Neural progenitor cell (in vitro differentiated cells): ENCODE results near the gene SLC9A4. TPM values are rescaled to one million over a fixed set of nuclear protein-coding genes. Genes with fewer than 3 reads are reported as not detected.

Experiments
- DNase-seq: peaks from one replicate; pipeline ENCODE4 v3.0.0-alpha.2; 2016; ENCODE audit warnings: low spot score
- H2AFZ ChIP-seq: fragments of 200-600 bp; sonication (generic); replicated peaks from 2 replicates; pipeline ENCODE4 v1.6.1; 2016; ENCODE audit warnings: antibody characterized with exemption
- H3F3A ChIP-seq: fragments of 200-600 bp; sonication (generic); 2 replicates; pipeline ENCODE4 v1.6.1; 2016; ENCODE audit warnings: antibody characterized with exemption, low read depth
- H3K27ac ChIP-seq: fragments of 200-600 bp; sonication (generic); 2 replicates; pipeline ENCODE4 v1.5.1; 2016; ENCODE audit warnings: mild to moderate bottlenecking
- H3K27me3 ChIP-seq: fragments of 200-600 bp; sonication (generic); 2 replicates; pipeline ENCODE4 v1.6.1; 2016; ENCODE audit warnings: mild to moderate bottlenecking, moderate library complexity
- H3K36me3 ChIP-seq: fragments of 200-600 bp; sonication (generic); 2 replicates; pipeline ENCODE4 v1.5.1; 2016
- H3K4me1 ChIP-seq: fragments of 200-600 bp; sonication (generic); 2 replicates; pipeline ENCODE4 v1.6.1; 2016; ENCODE audit warnings: mixed run types
- H3K4me2 ChIP-seq: fragments of 200-600 bp; sonication (generic); 2 replicates; pipeline ENCODE4 v1.6.1; 2016
- H3K4me3 ChIP-seq: fragments of 200-600 bp; sonication (generic); 2 replicates; pipeline ENCODE4 v1.5.1; 2016
- H3K79me2 ChIP-seq: fragments of 200-600 bp; sonication (generic); 2 replicates; pipeline ENCODE4 v1.6.1; 2016; ENCODE audit warnings: low read depth
- H3K9ac ChIP-seq: fragments of 200-600 bp; sonication (generic); 2 replicates; pipeline ENCODE4 v1.6.1; 2016
- H3K9me3 ChIP-seq: fragments of 200-600 bp; sonication (generic); 2 replicates; pipeline ENCODE4 v1.5.1; 2016; ENCODE audit warnings: low read depth
- H4K20me1 ChIP-seq: fragments of 200-600 bp; sonication (generic); 2 replicates; pipeline ENCODE4 v1.6.1; 2016; ENCODE audit warnings: low read depth
- H3K27ac Mint-ChIP-seq: 3 replicates; pipeline ENCODE4 v1.8.0; 2021; ENCODE audit warnings: mixed read lengths
- H3K27me3 Mint-ChIP-seq: 2 replicates; pipeline ENCODE4 v1.8.0; 2022; ENCODE audit warnings: low read depth, mild to moderate bottlenecking, inconsistent platforms, moderate library complexity, mixed read lengths; ENCODE audit not compliant: insufficient read depth
- H3K36me3 Mint-ChIP-seq: 3 replicates; pipeline ENCODE4 v1.8.0; 2021; ENCODE audit warnings: mixed read lengths
- H3K4me1 Mint-ChIP-seq: 3 replicates; pipeline ENCODE4 v1.8.0; 2021; ENCODE audit warnings: mixed read lengths
- H3K4me3 Mint-ChIP-seq: 3 replicates; pipeline ENCODE4 v1.8.0; 2021; ENCODE audit warnings: mild to moderate bottlenecking, moderate library complexity, mixed read lengths
- H3K9me3 Mint-ChIP-seq: 3 replicates; pipeline ENCODE4 v1.8.0; 2020; ENCODE audit warnings: mixed read lengths
- CTCF ChIP-seq: fragments of 200-600 bp; sonication (generic); IDR thresholded peaks from 2 replicates; pipeline ENCODE4 v1.5.1; 2017; ENCODE audit warnings: antibody characterized with exemption, mild to moderate bottlenecking
- EZH2 ChIP-seq: fragments of 200-600 bp; sonication (generic); IDR thresholded peaks from 2 replicates; pipeline ENCODE4 v1.6.1; 2017; ENCODE audit warnings: antibody characterized with exemption, mild to moderate bottlenecking, moderate library complexity
- EZH2phosphoT487 ChIP-seq: fragments of 200-600 bp; sonication (generic); IDR thresholded peaks from 2 replicates; pipeline ENCODE4 v1.6.1; 2017; ENCODE audit warnings: antibody characterized with exemption
- total RNA-seq: library from RNA; depleted of rRNA; stranded (reverse); fragments of >200 nt; gene quantifications from 2 replicates; pipeline ENCODE4 v1.2.3, GENCODE V29; 2015; ENCODE audit warnings: low replicate concordance

The SLC9A4 gene
- total RNA-seq, 1 donor from 2014 or later: not detected

- Histone ChIP-seq H3K4me2 (no peak overlapping the region), H3K36me3 (no peaks in the 10 kb centered on the region), H4K20me1 (no peaks in the 10 kb centered on the region), H3K4me3 (no peak overlapping the region), H3K27me3 (no peaks in the 10 kb centered on the region), H3K27ac (no peak overlapping the region), H3K9ac (no peak overlapping the region), H3F3A (no peaks in the 10 kb centered on the region), H2AFZ (no peak overlapping the region), H3K4me1 (no peaks in the 10 kb centered on the region), H3K79me2 (no peaks in the 10 kb centered on the region), H3K9me3 (no peaks in the 10 kb centered on the region)
- no peak overlapping the region for H3K27ac Mint-ChIP-seq
- H3K36me3 Mint-ChIP-seq: no peaks in the 10 kb centered on the region
- H3K4me1 Mint-ChIP-seq: no peaks in the 10 kb centered on the region
- DNase-seq: no peak
- no peaks in the 10 kb centered on the region for H3K27me3 Mint-ChIP-seq
- no peak overlapping the region for H3K4me3 Mint-ChIP-seq
- H3K9me3 Mint-ChIP-seq: no peaks in the 10 kb centered on the region
- TF ChIP-seq EZH2phosphoT487: no peak
- no peak for TF ChIP-seq CTCF
- no peak for TF ChIP-seq EZH2
These were observed 40.6 kb upstream of the SLC9A4 start for GRCh38 chr2:102432386-102432785.

DNA sequence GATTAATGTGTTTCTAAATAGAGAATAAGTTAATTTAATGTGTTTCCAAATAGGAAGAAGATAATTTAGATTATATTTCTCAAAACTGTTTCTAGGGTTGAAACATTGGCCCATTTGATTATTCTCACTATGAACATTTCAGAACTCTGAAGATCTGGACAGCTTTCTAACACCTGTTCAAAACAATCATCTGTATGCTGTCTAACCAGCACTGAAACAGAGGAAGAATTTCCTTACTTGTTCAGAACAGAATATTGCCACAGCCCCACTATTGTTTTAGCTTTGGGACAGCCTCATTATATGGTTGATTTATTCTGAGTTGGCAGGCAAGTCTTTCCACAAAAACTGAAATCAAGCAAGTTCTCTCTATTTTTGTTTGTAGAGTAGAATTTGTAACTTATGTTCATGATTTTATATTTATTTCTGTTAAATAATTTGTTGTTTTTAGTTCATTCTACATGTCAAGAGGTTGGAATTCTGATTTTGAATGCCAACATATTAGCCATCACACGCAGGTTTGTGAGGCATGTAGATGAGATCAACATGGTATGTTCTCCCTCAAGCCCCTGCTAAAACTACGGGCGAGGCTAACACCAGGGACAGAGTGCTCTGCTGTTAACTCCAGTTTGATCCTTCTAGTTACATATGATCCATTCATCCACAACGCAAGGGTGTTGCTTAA is 38.9 kb upstream of the SLC9A4 start:
- Histone ChIP-seq H4K20me1 (no peaks in the 10 kb centered on the region), H3K9me3 (no peaks in the 10 kb centered on the region), H3K79me2 (no peaks in the 10 kb centered on the region), H3K9ac (no peak overlapping the region), H3K27ac (no peak overlapping the region), H3K27me3 (no peaks in the 10 kb centered on the region), H2AFZ (no peak overlapping the region), H3F3A (no peaks in the 10 kb centered on the region), H3K4me2 (no peak overlapping the region), H3K36me3 (no peaks in the 10 kb centered on the region), H3K4me3 (no peak overlapping the region), H3K4me1 (no peaks in the 10 kb centered on the region)
- no peak for DNase-seq
- H3K36me3 Mint-ChIP-seq: no peaks in the 10 kb centered on the region
- TF ChIP-seq EZH2: no peak
- H3K27me3 Mint-ChIP-seq: no peaks in the 10 kb centered on the region
- no peaks in the 10 kb centered on the region for H3K9me3 Mint-ChIP-seq
- no peaks in the 10 kb centered on the region for H3K4me1 Mint-ChIP-seq
- no peak overlapping the region for H3K4me3 Mint-ChIP-seq
- H3K27ac Mint-ChIP-seq: no peak overlapping the region

DNA sequence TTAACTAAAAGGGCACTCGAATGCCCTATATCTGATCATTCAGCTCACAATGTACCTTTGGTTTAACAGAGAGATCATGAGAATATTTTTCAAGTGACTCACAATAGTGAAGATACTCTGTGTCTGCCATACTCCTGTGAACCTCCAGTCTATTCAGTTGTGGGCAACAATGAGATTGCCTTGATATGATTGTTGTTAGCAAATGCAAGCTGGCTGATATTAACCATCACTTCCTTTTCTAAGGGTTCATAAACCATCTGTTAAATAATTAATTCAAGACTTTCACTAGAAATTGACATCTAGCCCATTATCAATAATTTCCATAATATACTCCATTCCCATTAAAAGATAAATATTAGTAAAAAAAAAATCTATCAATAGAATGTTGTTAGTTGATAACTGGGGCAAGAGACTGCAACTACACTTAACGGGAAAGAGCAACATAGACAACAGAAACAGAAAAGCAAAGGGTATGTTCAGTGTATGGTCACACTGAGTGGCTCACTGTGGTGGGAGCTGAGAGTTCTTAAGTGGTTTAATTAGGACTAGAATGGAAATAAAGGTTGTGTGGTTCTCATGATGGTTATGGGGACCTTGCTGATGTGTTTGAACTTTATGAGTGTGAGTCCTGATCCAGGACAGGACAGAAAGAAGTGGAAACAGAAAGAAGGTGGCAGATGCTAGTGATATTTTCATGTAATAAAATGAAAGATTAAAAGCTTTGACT is 38.2 kb upstream of the SLC9A4 start:
- Histone ChIP-seq H3K27ac (no peak overlapping the region), H2AFZ (no peak overlapping the region), H3K79me2 (no peaks in the 10 kb centered on the region), H3K4me1 (no peaks in the 10 kb centered on the region), H3K27me3 (no peaks in the 10 kb centered on the region), H3K36me3 (no peaks in the 10 kb centered on the region), H4K20me1 (no peaks in the 10 kb centered on the region), H3F3A (no peaks in the 10 kb centered on the region), H3K9me3 (no peaks in the 10 kb centered on the region), H3K4me3 (no peak overlapping the region), H3K4me2 (no peak overlapping the region), H3K9ac (no peak overlapping the region)
- H3K4me3 Mint-ChIP-seq: no peak overlapping the region
- no peaks in the 10 kb centered on the region for H3K36me3 Mint-ChIP-seq
- H3K9me3 Mint-ChIP-seq: no peaks in the 10 kb centered on the region
- no peak overlapping the region for H3K27ac Mint-ChIP-seq
- no peaks in the 10 kb centered on the region for H3K4me1 Mint-ChIP-seq
- no peak for TF ChIP-seq CTCF
- TF ChIP-seq EZH2: no peak
- TF ChIP-seq EZH2phosphoT487: no peak
- H3K27me3 Mint-ChIP-seq: no peaks in the 10 kb centered on the region
- no peak for DNase-seq

DNA sequence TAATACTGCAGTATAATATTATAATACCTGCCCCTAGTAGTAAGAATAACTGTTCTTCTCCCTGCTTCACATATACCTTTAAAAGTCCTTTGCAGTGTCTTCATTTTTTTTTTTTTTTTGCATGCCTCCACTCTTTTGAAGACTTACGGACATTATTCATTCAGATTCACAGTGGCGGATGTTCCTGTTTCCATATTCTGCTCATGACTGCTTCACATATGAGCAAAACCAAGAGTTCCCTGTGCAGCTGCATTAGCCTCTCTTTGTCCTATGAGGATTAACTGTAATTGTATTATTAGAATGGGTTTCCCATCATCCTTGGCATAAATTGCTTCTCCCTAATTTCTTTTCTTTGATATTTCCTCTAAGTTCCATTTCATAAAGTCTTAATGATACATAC is 37.3 kb upstream of the SLC9A4 start:
- no peak overlapping the region for H3K27ac Mint-ChIP-seq
- H4K20me1 ChIP-seq: no peaks in the 10 kb centered on the region

More for the DNA sequence above, 37.3 kb upstream of the SLC9A4 start:
- no peaks in the 10 kb centered on the region for H3K9me3 ChIP-seq
- no peak for TF ChIP-seq EZH2phosphoT487
- no peak for TF ChIP-seq CTCF
- no peak for TF ChIP-seq EZH2
- H3K27me3 ChIP-seq: no peaks in the 10 kb centered on the region
- H3K4me3 ChIP-seq: no peak overlapping the region
- Mint-ChIP-seq H3K36me3 (no peaks in the 10 kb centered on the region), H3K27me3 (no peaks in the 10 kb centered on the region), H3K4me1 (no peaks in the 10 kb centered on the region), H3K9me3 (no peaks in the 10 kb centered on the region), H3K4me3 (no peak overlapping the region)
- DNase-seq: no peak
- H3K27ac ChIP-seq: no peak overlapping the region
- no peak overlapping the region for H3K9ac ChIP-seq
- no peaks in the 10 kb centered on the region for H3K79me2 ChIP-seq
- H3F3A ChIP-seq: no peaks in the 10 kb centered on the region
- no peak overlapping the region for H3K4me2 ChIP-seq
- no peaks in the 10 kb centered on the region for H3K36me3 ChIP-seq
- no peak overlapping the region for H2AFZ ChIP-seq
- H3K4me1 ChIP-seq: no peaks in the 10 kb centered on the region
